ENCODE results near the gene ACTN3.
A peak's percentile ranks its signal among the peaks of the same experiment; 100 is the strongest.

GRCh38 chr11:66579017-66579606 is 32.4 kb downstream of the ACTN3 start:
- TF ChIP-seq CTCF (conservative IDR thresholded peaks at IDR 0.05 in 1 of 2, IDR thresholded peaks at IDR 0.05 in 1 of 2; ENCODE audit: extremely low read depth in 1 of 2, insufficient read depth in 1 of 2, low read depth in 1 of 2, low read length in 2 of 2) (peak; percentile 68 to 81), EZH2 (IDR thresholded peaks at IDR 0.05; ENCODE audit: borderline replicate concordance, low read length) (no peak)

Data from mammary epithelial cell (primary cell).